Endothelial cell of umbilical vein (primary cell): Measurements from ENCODE around the gene RARRES2. TPM values are rescaled to one million over a fixed set of nuclear protein-coding genes. Genes with fewer than 3 reads are reported as not detected.

Experiments
- BruUV-seq: library from RNA; stranded (reverse); fragments of 400-500 nt; replicated peaks from 2 replicates; lab custom pipeline; 2021; lab: Mats Ljungman, UMichigan
- CTCF ChIA-PET: fragments of 300-600, 350-600 bp; sonication (Branson Sonifier 250); formaldehyde crosslinking; loops from one replicate; lab custom pipeline; 2021; ENCODE audit warnings: antibody characterized with exemption, inconsistent platforms; lab: Charles Lee
- POLR2A ChIA-PET: fragments of 300-600, 350-600 bp; sonication (Branson Sonifier 250); formaldehyde crosslinking; loops from one replicate; lab custom pipeline; 2021; ENCODE audit warnings: antibody characterized with exemption, inconsistent platforms; lab: Charles Lee
- DNase-seq: peaks from one replicate; pipeline ENCODE4 v3.0.0-alpha.2; 2011; ENCODE audit warnings: low read depth, low spot score
- FAIRE-seq: peaks from 2 replicates; lab custom pipeline; 2011; peaks lifted over from hg19 to GRCh38; lab: Jason Lieb, UNC
- H2AFZ ChIP-seq: 2 replicates; pipeline ENCODE4 v1.6.0; 2012; ENCODE audit warnings: low read depth, low read length, control low read depth, inconsistent platforms
- H3K27ac ChIP-seq: 2 replicates; pipeline ENCODE4 v1.5.1; 2011; ENCODE audit warnings: low read depth, mild to moderate bottlenecking, control low read depth, low read length, moderate library complexity; ENCODE audit not compliant: insufficient read depth
- H3K27me3 ChIP-seq, 2 experiments: 2 replicates each; pipeline versions ENCODE4 v1.6.0 to v1.6.1; 2011; ENCODE audit warnings: low read length in 2 of 2, mixed read lengths in 1 of 2; ENCODE audit not compliant: control insufficient read depth in 2 of 2, insufficient read depth in 2 of 2
- H3K36me3 ChIP-seq, 2 experiments: 2 replicates in 1 of 2; 3 replicates in 1 of 2; pipeline ENCODE4 v1.5.1; 2011; ENCODE audit warnings: low read length in 2 of 2, mild to moderate bottlenecking in 1 of 2, moderate library complexity in 1 of 2; ENCODE audit not compliant: control insufficient read depth in 2 of 2, insufficient read depth in 2 of 2; ENCODE audit errors: extremely low read depth in 1 of 2
- H3K4me1 ChIP-seq: 3 replicates; pipeline ENCODE4 v1.5.1; 2011; ENCODE audit warnings: mild to moderate bottlenecking, low read length; ENCODE audit not compliant: control insufficient read depth, insufficient read depth; ENCODE audit errors: extremely low read depth
- H3K4me2 ChIP-seq: 2 replicates; pipeline ENCODE4 v1.6.1; 2011; ENCODE audit warnings: low read length, control low read depth, mixed read lengths; ENCODE audit not compliant: insufficient read depth
- H3K4me3 ChIP-seq, 3 experiments: fragments of 200-600 bp in 1 of 3; sonication (generic), shearing (Covaris generic) in 1 of 3; replicated peaks in 1 of 3; 2 replicates each; pipeline ENCODE4 v1.5.1; 2011 to 2016; ENCODE audit warnings: control low read depth in 3 of 3, low read length in 3 of 3, mild to moderate bottlenecking in 2 of 3, inconsistent platforms in 1 of 3, low read depth in 1 of 3, moderate library complexity in 1 of 3; ENCODE audit not compliant: insufficient read depth in 1 of 3
- H3K79me2 ChIP-seq: 2 replicates; pipeline ENCODE4 v1.6.0; 2012; ENCODE audit warnings: low read length, inconsistent platforms; ENCODE audit not compliant: control insufficient read depth, insufficient read depth
- H3K9ac ChIP-seq: replicated peaks from 2 replicates; pipeline ENCODE3; 2011; ENCODE audit warnings: low read length, control low read depth; ENCODE audit not compliant: insufficient read depth; ENCODE audit errors: extremely low read depth
- H3K9me1 ChIP-seq: replicated peaks from 3 replicates; pipeline ENCODE4 v1.6.0; 2011; ENCODE audit warnings: mild to moderate bottlenecking, low read length; ENCODE audit not compliant: control insufficient read depth, insufficient read depth; ENCODE audit errors: extremely low read depth
- H3K9me3 ChIP-seq: replicated peaks from 2 replicates; pipeline ENCODE4 v1.5.1; 2012; ENCODE audit warnings: low read length, inconsistent platforms; ENCODE audit not compliant: control insufficient read depth, insufficient read depth
- H4K20me1 ChIP-seq: replicated peaks from 2 replicates; pipeline ENCODE3; 2011; ENCODE audit warnings: mild to moderate bottlenecking, low read length; ENCODE audit not compliant: control insufficient read depth, insufficient read depth; ENCODE audit errors: extremely low read depth
- EZH2 ChIP-seq: IDR thresholded peaks from 2 replicates; pipeline ENCODE4 v1.6.1; 2012; ENCODE audit warnings: borderline replicate concordance, low read depth, mild to moderate bottlenecking, moderate library complexity, low read length, inconsistent platforms; ENCODE audit not compliant: severe bottlenecking
- FOS ChIP-seq: IDR thresholded peaks from 2 replicates; pipeline ENCODE4 v1.6.1; 2011; ENCODE audit warnings: mild to moderate bottlenecking, low read length, moderate library complexity, borderline replicate concordance; ENCODE audit not compliant: insufficient read depth
- GATA2 ChIP-seq: IDR thresholded peaks from 2 replicates; pipeline ENCODE4 v1.7.0; 2011; ENCODE audit warnings: low read depth, mild to moderate bottlenecking, moderate library complexity, mixed read lengths, low read length; ENCODE audit not compliant: insufficient read length, insufficient read depth
- JUN ChIP-seq: IDR thresholded peaks from 2 replicates; pipeline ENCODE4 v1.6.1; 2011; ENCODE audit warnings: borderline replicate concordance, low read depth; ENCODE audit not compliant: insufficient read length, insufficient read depth
- MYC ChIP-seq: IDR thresholded peaks from one replicate; pipeline ENCODE4 v1.6.1; 2011; ENCODE audit warnings: mild to moderate bottlenecking, low read depth, low read length
- POLR2A ChIP-seq: IDR thresholded peaks from 2 replicates; pipeline ENCODE4 v1.6.1; 2012; ENCODE audit warnings: low read depth, mild to moderate bottlenecking, control low read depth, low read length
- POLR2AphosphoS5 ChIP-seq: IDR thresholded peaks from 2 replicates; pipeline ENCODE4 v1.6.1; 2012; ENCODE audit warnings: low read depth, mild to moderate bottlenecking, control low read depth, low read length, moderate library complexity; ENCODE audit not compliant: insufficient read depth
- dilution Hi-C: fragments of 300-500 bp; cut with MboI; formaldehyde crosslinking; loops from one replicate; pipeline ENCODE4 v1.15.0; 2019; ENCODE audit warnings: low sequenced_read_pairs; ENCODE audit not compliant: extremely low pct_ligation_motif_present
- intact Hi-C: fragments of 100-400 bp; cut with micrococcal nuclease; formaldehyde crosslinking; loops from one replicate; pipeline ENCODE4 v1.10.0; 2022
- polyA plus RNA-seq, 4 experiments: library from polyadenylated mRNA; depleted of rRNA in 3 of 4; stranded (reverse) in 3 of 4; unstranded in 1 of 4; fragments of >200 nt; gene quantifications; 2 replicates each; pipeline versions ENCODE4 v1.2.1 to v1.2.3, GENCODE V29; 2011 to 2012; ENCODE audit warnings: missing spikeins in 1 of 4
- total RNA-seq: library from RNA; stranded (reverse); gene quantifications from 2 replicates; pipeline ENCODE4 v1.2.3, GENCODE V29; 2021
- TF ChIP-seq, protein P1 (sequence below): IDR thresholded peaks from 2 replicates; pipeline ENCODE4 v1.6.1; 2011; ENCODE audit not compliant: insufficient read depth, insufficient read length
- TF ChIP-seq, protein P2 (sequence below), 2 donors: IDR thresholded peaks; 1 replicate in 1 of 2; 2 replicates in 1 of 2; pipeline ENCODE4 v1.5.1; 2011; ENCODE audit warnings: low read length in 2 of 2, mild to moderate bottlenecking in 2 of 2, moderate library complexity in 2 of 2, control low read depth in 1 of 2, inconsistent platforms in 1 of 2, low read depth in 1 of 2; ENCODE audit not compliant: insufficient read depth in 1 of 2; ENCODE audit errors: extremely low read depth in 1 of 2

Gene RARRES2
- total and polyA plus RNA-seq, 2 donors (not counting 3 experiments of a cell fraction or from before 2014, with no cell fraction given) = not detected

DNA sequence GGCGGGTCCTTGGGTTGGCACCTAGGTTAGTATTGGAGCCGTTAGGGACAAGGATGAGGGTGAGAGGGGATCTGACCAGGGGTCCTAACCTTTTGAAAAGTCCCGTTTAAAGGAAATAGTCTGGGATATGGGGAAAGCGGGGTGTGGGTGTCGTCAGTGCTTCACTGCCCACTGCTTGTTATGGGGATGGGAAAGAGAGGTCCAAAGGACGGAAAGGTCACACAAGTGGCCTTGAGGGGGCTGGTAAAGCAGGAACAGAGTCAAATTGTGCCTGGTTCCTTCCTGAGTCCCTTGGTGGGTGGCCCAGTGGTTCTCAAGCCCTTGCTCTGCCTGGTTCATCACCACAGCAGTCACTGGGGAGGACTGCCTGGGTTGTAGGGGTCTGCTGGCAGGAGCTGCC lies 35.1 kb upstream of the RARRES2 start:
- Histone ChIP-seq H3K27ac (peak overlapping the region; percentile 7), H3K36me3 (peaks cover 7 to 24% of the 10 kb centered on the region in 2 experiments), H3K9me1 (no peaks in the 10 kb centered on the region), H3K27me3 (no peaks in the 10 kb centered on the region), H2AFZ (no peak overlapping the region), H3K79me2 (peaks cover 43% of the 10 kb centered on the region), H3K9ac (no peak overlapping the region), H4K20me1 (no peaks in the 10 kb centered on the region), H3K4me3 (no peak overlapping the region), H3K4me1 (peaks cover 29% of the 10 kb centered on the region), H3K4me2 (no peak overlapping the region), H3K9me3 (no peaks in the 10 kb centered on the region)
- TF ChIP-seq JUN = no peak
- TF ChIP-seq, protein P1, sequence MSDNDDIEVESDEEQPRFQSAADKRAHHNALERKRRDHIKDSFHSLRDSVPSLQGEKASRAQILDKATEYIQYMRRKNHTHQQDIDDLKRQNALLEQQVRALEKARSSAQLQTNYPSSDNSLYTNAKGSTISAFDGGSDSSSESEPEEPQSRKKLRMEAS = no peak
- no peak for TF ChIP-seq EZH2
- FAIRE-seq = no peak
- CTCF ChIA-PET = interaction anchor here (1.3 to 1.8 kb wide), 2 partner anchors 16 to 21 kb away, joined by 4 to 11 read pairs; no protein-coding TSS in a partner anchor
- POLR2A ChIA-PET = no interaction called here
- intact Hi-C loops (loop anchor here (5.0 to 10.0 kb wide), 2 partner anchors 188 to 211 kb away; partner anchors contain the start of gene GIMAP4), dilution Hi-C loops (no loop called here)
- no peak for DNase-seq
- no TSS peak for BruUV-seq

DNA sequence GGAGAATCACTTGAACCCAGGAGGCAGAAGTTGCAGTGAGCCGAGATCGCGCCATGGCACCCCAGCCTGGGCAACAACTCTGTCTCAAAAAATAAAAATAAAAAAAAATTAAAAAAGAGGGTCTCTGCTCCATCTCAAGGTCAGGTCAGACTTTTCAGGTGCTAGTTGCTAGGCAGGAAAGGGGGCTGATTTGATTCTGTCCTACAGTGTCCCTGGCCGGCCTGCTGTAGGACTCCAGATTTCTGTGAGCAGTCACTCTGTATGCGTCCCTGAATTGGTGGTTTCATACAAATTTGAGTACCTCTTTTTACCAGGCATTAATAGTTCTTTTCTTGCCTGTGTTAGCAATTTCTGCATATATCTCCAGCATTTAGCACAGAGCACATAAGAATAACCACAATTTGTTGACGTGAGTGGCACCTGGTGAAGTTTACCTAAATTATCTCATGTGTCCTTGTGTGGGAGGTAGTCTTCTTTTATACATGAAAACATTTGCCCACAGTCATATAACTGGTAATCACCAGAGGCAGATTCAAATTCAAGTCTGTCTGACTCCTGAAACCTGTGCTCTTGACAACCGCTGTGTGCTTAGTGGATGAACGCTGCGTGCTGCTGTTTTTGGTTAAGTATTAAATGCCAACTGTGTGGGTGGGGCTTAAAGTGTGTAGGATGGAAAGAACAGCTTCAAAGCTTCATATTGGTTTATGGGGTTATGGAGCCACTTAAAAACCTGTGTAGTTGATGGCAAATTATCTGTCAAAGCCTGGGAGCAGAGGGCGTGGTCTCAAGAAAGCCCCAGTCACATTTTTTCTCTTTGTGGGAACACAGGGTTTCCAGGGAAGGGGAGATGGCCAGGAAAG lies 34.5 kb upstream of the RARRES2 start:
- FAIRE-seq = no peak
- intact Hi-C loops = loop anchor here (5.0 to 10.0 kb wide), 2 partner anchors 189 to 211 kb away; partner anchors contain the start of gene GIMAP4
- CTCF ChIA-PET = interaction anchor here (0.9 kb wide), 1 partner anchor 10 kb away, joined by 3 read pairs; no protein-coding TSS in a partner anchor

More for the DNA sequence above, 34.5 kb upstream of the RARRES2 start:
- no peaks in the 10 kb centered on the region for H3K27me3 ChIP-seq
- peaks cover 44% of the 10 kb centered on the region for H3K79me2 ChIP-seq
- no peak overlapping the region for H2AFZ ChIP-seq
- no peak overlapping the region for H3K4me3 ChIP-seq
- DNase-seq = no peak
- BruUV-seq = no TSS peak
- dilution Hi-C loops = no loop called here
- peaks cover 29% of the 10 kb centered on the region for H3K4me1 ChIP-seq
- POLR2A ChIA-PET = no interaction called here
- H3K9me3 ChIP-seq = no peaks in the 10 kb centered on the region
- TF ChIP-seq, protein P2, sequence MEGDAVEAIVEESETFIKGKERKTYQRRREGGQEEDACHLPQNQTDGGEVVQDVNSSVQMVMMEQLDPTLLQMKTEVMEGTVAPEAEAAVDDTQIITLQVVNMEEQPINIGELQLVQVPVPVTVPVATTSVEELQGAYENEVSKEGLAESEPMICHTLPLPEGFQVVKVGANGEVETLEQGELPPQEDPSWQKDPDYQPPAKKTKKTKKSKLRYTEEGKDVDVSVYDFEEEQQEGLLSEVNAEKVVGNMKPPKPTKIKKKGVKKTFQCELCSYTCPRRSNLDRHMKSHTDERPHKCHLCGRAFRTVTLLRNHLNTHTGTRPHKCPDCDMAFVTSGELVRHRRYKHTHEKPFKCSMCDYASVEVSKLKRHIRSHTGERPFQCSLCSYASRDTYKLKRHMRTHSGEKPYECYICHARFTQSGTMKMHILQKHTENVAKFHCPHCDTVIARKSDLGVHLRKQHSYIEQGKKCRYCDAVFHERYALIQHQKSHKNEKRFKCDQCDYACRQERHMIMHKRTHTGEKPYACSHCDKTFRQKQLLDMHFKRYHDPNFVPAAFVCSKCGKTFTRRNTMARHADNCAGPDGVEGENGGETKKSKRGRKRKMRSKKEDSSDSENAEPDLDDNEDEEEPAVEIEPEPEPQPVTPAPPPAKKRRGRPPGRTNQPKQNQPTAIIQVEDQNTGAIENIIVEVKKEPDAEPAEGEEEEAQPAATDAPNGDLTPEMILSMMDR (IDR thresholded peaks at IDR 0.05; ENCODE audit: extremely low read depth in 1 of 2, insufficient read depth in 1 of 2, low read depth in 1 of 2, low read length in 2 of 2) = no peak
- TF ChIP-seq POLR2A (no peak), POLR2AphosphoS5 (no peak), FOS (no peak), MYC (no peak), JUN (no peak), EZH2 (no peak), GATA2 (no peak)
- TF ChIP-seq, protein P1 = no peak
- H3K9ac ChIP-seq = no peak overlapping the region
- H3K27ac ChIP-seq = no peak overlapping the region
- H4K20me1 ChIP-seq = no peaks in the 10 kb centered on the region
- H3K4me2 ChIP-seq = no peak overlapping the region
- no peaks in the 10 kb centered on the region for H3K9me1 ChIP-seq
- H3K36me3 ChIP-seq = peaks cover 12 to 31% of the 10 kb centered on the region in 2 experiments
